HG03060 (cell line): Measurements from ENCODE around the gene ADCK2.
"Not testable (repeated sequence)": the region's sequence is repeated elsewhere in the genome, so short reads cannot be mapped to it uniquely, and the experiment has no call there.

ENCODE experiments used
- ATAC-seq: cut with Tn5 transposase; IDR thresholded peaks from one replicate; pipeline ENCODE4 v1.9.1; 2021; ENCODE audit warnings: low read depth, moderate number of reproducible peaks; ENCODE audit not compliant: unreplicated experiment

The ADCK2 gene

GRCh38 chr7:140672382-140673062, at the start of gene ADCK2:
TSS of gene ADCK2 (plus strand) at chr7:140672945. CDS start at chr7:140673331, 386 bp downstream.
- no peak for ATAC-seq

- no peak for ATAC-seq
Observed at GRCh38 chr7:140623980-140624379, 48.8 kb upstream of the ADCK2 start.

DNA sequence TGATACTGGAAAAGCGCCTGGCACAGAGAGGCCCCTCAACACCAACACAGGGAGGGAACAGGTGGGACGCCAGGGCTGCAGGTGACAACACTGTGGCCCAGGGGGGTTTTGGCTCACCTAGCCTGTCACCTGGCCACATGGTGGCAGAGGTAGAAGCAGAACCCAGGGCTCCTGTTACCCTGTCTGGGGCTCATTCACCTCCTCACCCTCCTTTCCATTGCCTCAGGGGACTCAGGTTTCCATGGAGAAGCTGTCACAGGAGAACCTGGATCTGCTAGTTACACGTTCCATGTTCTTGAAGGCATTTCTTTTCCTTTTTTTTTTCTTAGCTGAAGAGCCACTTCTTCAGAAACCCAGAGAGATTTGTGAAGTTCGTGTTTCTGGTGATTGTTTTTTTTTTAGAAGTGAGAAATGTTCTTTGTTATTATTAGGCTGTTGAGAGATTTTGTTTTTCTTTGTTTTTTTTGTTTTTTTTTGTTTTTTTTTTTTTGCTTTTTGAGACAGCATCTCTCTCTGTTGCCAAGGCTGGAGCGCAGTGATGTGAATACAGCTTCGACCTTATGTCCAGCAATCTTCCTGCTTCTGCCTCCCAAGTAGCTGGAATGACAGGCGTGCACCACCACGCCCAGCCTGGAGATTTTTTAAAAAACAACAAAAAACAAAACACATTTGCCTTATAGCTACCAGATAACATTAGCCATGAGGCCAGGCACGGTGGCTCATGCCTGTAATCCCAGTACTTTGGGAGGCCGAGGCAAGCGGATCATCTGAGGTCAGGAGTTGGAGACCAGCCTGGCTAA, 48.2 kb upstream of the ADCK2 start:
- ATAC-seq: no peak

DNA sequence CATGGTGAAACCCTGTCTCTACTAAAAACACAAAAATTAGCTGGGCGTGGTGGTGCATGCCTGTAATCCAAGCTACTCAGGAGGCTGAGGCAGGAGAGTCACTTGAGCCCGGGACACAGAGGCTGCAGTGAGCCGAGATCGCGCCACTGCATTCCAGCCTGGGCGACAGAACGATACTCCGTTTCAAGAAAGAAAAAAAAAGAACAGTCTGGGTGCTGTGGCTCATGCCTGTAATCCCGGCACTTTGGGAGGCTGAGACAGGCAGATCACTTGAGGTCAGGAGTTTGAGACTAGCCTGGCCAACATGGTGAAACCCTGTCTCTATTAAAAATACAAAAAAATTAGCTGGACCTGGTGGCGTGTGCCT, 47.6 kb upstream of the ADCK2 start:
- ATAC-seq: not testable (repeated sequence)

DNA sequence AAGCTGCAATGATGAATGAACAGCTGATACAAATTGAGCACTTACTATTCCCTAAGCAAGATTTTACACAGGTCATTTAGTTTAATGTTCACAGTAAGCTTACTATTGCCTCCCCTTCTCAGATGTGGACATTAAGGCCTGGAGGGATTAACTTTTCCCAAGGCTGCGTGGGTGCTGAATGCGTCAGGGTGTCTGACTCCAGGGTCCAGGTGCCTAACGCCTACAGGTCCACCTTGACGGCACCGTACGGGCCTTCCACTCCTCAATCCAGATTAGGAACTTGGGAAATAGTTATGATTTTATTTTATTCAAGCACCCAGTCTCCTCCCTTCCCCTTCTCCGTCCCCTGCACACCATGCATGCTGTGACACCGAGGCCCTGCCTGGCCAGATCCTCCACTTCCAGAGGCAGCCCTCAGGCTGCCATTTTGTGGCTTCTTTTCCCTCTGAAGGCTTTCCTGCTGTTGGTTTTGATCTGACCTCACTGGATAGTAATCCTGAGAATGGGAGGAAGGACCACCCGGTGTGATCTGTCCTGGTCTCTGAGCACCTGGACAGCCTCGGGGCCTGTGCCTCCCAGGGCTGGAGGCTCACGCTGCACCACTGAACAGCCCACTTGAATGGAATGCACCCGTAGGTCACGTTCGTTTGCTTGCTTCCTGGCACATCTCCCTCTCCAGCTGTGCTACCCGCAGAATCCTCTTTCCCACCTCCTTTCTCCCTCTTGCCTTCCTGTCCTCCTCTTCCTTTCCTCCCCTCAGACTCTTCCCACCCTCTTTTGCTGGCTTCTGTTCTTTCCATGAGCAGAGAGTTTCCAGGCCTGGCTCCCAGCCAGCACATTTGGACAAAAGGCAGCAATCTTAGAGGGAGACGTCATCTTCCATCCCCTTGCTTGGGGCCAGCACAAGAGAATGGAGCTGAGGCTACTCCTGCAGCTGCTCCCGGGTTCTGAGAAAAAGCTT, 46.6 kb upstream of the ADCK2 start:
- no peak for ATAC-seq

DNA sequence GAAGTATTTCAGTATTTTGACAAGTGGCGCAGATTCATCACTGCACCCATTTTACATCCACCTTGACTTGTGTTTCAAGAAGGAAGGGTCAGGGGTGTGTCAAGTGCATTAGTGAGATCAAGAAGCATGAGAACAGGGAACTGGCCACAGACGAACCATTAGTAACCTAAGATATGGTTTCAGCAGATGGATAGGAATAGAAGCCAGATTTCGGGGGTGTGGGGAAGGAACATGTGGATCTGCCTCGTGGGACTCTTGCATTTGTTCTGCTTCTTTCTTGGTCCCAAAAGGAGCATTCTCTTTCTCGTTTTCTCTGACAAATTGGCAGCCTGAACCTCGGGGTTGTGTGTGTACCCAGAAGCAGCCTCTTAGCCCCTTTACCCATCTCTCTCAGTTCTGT, 41.7 kb upstream of the ADCK2 start:
- ATAC-seq: no peak

DNA sequence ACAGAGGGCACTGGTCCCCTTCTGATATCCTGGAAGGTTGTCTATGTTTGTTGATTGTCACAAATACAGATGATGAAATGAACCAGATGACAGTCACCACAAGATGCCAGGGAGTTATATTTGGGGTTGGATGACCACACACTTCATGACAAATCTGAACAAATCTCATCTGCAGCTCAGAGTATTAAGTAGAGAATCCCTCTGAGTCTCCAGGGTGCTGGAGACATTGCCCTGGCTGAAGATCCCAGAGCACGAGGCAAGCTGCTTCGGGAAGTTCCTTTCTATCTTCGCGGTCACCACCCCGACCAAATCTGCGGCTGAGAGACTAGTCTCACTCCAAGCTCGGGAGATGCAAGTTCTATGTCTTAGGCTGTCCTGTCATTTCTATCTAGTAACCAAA, 41.1 kb upstream of the ADCK2 start:
- ATAC-seq: no peak

- ATAC-seq: no peak
Observed at GRCh38 chr7:140635345-140635744, 37.4 kb upstream of the ADCK2 start.

DNA sequence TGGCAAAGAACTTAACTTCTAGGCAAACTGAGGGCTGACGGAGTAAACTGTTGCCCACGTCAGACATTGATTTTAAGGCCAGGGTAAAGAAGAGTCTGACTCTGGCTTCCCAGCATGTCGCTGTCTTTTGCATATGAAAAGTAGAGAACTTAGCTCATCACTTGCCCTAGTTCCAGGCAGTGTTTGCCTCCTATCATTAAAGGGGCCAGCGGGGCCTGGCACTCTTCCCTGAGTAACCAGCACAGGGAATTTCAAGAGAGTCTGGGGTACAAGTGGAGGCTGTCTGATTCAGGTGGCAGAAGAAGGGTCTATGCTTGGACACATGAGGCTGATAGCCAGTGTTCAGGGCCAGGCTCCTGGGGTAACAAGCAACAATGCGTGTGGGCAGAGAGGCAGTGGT, 36.9 kb upstream of the ADCK2 start:
- no peak for ATAC-seq

DNA sequence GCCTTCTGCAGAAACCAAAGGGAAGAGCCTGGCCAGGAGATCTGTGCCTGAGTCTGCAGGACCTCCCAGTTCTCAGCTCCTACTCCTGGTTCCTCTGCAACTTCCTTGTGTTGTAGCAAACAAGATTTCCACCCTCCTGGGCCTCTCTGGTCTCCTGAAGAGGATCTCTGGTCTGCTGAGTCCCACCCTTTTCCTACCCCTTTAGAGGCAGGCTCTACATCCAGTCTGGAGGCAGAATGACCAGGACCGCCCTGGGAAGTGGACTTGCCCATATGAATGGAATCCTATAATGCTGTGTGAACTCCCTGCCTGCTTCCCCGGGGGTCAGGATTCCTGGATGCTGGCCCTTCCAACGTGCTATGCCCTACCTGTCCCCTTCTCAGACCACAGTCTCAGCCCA, 35.3 kb upstream of the ADCK2 start:
- ATAC-seq: no peak

DNA sequence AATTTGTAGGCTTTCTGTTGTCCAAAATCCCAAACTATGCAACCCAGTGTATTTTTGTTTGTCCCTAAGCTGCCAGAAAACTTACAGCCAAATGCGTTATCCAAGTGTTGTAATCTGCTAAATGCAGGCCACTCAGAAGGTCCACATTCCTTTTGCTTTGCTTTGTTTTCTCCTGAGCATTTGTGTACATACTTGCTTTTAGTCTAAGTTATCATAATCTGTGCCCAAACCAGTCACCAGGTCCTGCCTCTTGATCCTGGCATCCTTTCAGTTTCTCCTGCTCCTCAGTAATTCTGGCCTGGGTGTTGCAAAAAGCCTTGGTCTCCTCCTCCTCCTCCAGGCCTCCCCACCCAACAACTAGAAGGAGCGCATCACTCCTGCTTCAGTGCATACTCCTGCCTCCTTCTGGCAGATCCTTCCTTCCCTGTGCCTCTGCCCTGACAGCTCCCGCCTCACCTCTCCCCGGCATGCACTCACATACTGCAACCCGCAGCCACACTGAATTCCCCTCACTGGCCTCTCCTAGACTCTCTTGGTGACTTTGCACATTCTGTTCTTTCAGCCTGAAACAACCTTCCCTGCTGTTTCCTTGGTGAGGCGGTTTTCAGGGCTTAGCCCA, 34.5 kb upstream of the ADCK2 start:
- no peak for ATAC-seq

GRCh38 chr7:140639366-140640053, 33.2 kb upstream of the ADCK2 start:
- ATAC-seq: no peak

GRCh38 chr7:140640060-140640637, 32.6 kb upstream of the ADCK2 start:
- ATAC-seq: no peak

DNA sequence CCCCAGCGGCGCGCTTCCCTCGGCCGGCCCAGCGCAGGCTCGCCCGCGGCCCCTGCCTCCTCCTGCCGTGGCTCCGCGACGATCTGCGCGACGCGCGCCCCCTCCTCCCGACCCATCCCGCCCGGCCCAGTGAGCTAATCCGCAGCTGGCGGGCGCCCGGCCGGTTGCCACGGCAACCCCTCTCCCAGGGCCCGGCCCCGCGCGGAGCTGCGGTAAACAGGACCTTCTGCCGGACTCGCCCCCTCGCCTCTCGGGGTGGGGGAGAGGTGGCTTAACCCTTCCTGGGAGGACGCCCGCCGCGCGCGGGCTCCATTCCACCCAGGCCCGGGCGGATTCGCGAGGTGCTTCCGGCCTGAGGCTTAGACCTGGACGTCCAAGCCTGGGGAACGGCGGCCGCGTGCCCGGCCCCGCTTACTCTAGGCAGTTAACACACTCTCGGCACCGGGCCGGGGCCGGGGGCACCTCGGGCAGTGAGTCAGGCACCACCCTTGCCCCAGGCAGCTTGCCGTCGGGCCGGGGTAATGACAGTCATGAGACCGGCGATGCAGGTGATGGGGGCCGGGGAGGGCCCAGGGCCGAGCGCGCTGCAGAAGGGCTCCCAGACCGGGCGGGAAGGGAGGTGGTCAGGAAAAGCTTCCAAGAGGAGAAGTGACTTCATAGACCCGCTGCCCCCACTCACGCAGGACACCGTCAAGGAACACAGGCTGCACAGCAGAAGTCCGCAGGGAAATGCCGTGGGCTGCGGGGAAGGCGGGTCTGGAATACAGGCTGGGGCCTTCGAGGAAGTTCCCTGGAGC, 31.8 kb upstream of the ADCK2 start, which contains the start of gene DENND2A:
DENND2A (minus strand) TSS at position 87 of the 797 bp plus-strand sequence. CDS start 38,416 bp downstream, outside the sequence.
- no peak for ATAC-seq

- ATAC-seq: no peak
Observed at GRCh38 chr7:140641524-140642195, 31.1 kb upstream of the ADCK2 start.

DNA sequence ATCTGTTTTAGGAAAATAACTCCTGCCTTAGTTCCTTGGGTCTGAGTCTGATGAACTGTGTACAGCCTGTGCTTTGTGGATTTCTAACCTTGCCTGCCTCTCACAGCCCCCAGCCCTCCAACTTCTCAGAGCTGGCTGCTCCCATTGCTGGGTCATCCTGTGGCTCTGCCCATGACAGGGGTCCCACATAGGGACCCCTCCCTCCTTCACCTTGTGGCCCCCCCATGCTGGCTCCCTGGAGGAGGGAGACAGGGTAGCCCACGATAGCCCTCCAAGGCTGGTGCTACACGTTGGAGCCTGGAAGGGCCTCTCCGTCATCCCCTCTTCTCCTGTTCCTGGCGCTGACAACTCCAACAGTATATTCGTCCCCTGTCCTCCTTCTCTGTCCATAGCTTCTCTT, 29.3 kb upstream of the ADCK2 start:
- no peak for ATAC-seq

DNA sequence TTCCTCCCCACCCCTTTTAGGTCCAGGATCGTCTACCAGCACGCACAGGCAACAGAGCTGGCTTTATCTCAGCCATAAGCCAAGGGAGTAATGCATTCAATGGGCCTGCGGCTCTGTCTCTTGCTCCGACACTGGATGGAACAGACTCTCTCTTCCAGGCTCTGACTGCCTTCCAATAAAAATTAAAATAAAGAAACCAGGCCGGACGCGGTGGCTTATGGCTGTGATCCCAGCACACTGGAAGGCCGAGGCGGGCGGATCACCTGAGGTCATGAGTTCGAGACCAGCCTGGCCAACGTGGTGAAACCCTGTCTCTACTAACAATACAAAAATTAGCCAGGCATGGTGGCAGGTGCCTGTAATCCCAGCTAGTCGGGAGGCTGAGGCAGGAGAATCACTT, 28.0 kb upstream of the ADCK2 start:
- ATAC-seq: not testable (repeated sequence)
